ENCODE data around the gene C2CD2.

The C2CD2 gene

GRCh38 chr21:41863439-41863740 is 90.4 kb downstream of the C2CD2 start:
- DNase-seq (ENCODE audit: low read depth, low spot score) = no peak
- in situ Hi-C loops (cut with HindIII; ENCODE audit: low sequenced_read_pairs) = no loop called here
- TF ChIP-seq CTCF (IDR thresholded peaks at IDR 0.05; ENCODE audit: low read depth, low read length) = no peak
- H3K4me3 ChIP-seq (ENCODE audit: low read depth, low read length) = no peak overlapping the region

- no peak for DNase-seq (ENCODE audit: low read depth, low spot score)
- in situ Hi-C loops (cut with HindIII; ENCODE audit: low sequenced_read_pairs) = no loop called here
These were observed 91.8 kb downstream of the C2CD2 start for GRCh38 chr21:41861987-41862386.

GRCh38 chr21:41861255-41861654 is 92.6 kb downstream of the C2CD2 start:
- in situ Hi-C loops (cut with HindIII; ENCODE audit: low sequenced_read_pairs) = no loop called here
- TF ChIP-seq CTCF (IDR thresholded peaks at IDR 0.05; ENCODE audit: low read depth, low read length) = no peak
- no peak overlapping the region for H3K4me3 ChIP-seq (ENCODE audit: low read depth, low read length)
- no peak for DNase-seq (ENCODE audit: low read depth, low spot score)

More at GRCh38 chr21:41861987-41862386, 91.8 kb downstream of the C2CD2 start:
- H3K4me3 ChIP-seq (ENCODE audit: low read depth, low read length) = no peak overlapping the region
- TF ChIP-seq CTCF (IDR thresholded peaks at IDR 0.05; ENCODE audit: low read depth, low read length) = no peak

GRCh38 chr21:41859297-41859980 is 94.4 kb downstream of the C2CD2 start:
- DNase-seq (ENCODE audit: low read depth, low spot score) = no peak
- in situ Hi-C loops (cut with HindIII; ENCODE audit: low sequenced_read_pairs) = no loop called here
- H3K4me3 ChIP-seq (ENCODE audit: low read depth, low read length) = no peak overlapping the region
- TF ChIP-seq CTCF (IDR thresholded peaks at IDR 0.05; ENCODE audit: low read depth, low read length) = no peak

GRCh38 chr21:41858466-41859296 is 95.1 kb downstream of the C2CD2 start:
- H3K4me3 ChIP-seq (ENCODE audit: low read depth, low read length) = no peak overlapping the region
- in situ Hi-C loops (cut with HindIII; ENCODE audit: low sequenced_read_pairs) = no loop called here
- no peak for DNase-seq (ENCODE audit: low read depth, low spot score)
- no peak for TF ChIP-seq CTCF (IDR thresholded peaks at IDR 0.05; ENCODE audit: low read depth, low read length)

GRCh38 chr21:41857771-41858300 is 96.0 kb downstream of the C2CD2 start:
- DNase-seq (ENCODE audit: low read depth, low spot score) = no peak
- TF ChIP-seq CTCF (IDR thresholded peaks at IDR 0.05; ENCODE audit: low read depth, low read length) = no peak
- in situ Hi-C loops (cut with HindIII; ENCODE audit: low sequenced_read_pairs) = no loop called here
- no peak overlapping the region for H3K4me3 ChIP-seq (ENCODE audit: low read depth, low read length)
